T-helper 2 cell treated with Interferon-gamma antibody and Interleukin-4, amounts not matched to agents 100 ng/mL and 5 ng/mL, for 36 hours (primary cell): ENCODE data around the gene CKAP2. TPM values are rescaled to one million over a fixed set of nuclear protein-coding genes. Genes with fewer than 3 reads are reported as not detected.

Experiments used
- intact Hi-C: fragments of 100-400 bp; cut with micrococcal nuclease; formaldehyde crosslinking; loops from one replicate; pipeline ENCODE4 v1.15.1; 2023
- total RNA-seq: library from RNA; stranded (reverse); gene quantifications from 2 replicates; pipeline ENCODE4 v1.2.3, GENCODE V29; 2022

Gene CKAP2, protein sequence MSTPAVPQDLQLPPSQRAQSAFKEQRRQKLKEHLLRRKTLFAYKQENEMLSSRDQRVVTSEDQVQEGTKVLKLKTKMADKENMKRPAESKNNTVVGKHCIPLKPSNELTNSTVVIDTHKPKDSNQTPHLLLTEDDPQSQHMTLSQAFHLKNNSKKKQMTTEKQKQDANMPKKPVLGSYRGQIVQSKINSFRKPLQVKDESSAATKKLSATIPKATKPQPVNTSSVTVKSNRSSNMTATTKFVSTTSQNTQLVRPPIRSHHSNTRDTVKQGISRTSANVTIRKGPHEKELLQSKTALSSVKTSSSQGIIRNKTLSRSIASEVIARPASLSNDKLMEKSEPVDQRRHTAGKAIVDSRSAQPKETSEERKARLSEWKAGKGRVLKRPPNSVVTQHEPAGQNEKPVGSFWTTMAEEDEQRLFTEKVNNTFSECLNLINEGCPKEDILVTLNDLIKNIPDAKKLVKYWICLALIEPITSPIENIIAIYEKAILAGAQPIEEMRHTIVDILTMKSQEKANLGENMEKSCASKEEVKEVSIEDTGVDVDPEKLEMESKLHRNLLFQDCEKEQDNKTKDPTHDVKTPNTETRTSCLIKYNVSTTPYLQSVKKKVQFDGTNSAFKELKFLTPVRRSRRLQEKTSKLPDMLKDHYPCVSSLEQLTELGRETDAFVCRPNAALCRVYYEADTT
- 70.4 and 70.8 TPM in 2 replicates for total RNA-seq

DNA sequence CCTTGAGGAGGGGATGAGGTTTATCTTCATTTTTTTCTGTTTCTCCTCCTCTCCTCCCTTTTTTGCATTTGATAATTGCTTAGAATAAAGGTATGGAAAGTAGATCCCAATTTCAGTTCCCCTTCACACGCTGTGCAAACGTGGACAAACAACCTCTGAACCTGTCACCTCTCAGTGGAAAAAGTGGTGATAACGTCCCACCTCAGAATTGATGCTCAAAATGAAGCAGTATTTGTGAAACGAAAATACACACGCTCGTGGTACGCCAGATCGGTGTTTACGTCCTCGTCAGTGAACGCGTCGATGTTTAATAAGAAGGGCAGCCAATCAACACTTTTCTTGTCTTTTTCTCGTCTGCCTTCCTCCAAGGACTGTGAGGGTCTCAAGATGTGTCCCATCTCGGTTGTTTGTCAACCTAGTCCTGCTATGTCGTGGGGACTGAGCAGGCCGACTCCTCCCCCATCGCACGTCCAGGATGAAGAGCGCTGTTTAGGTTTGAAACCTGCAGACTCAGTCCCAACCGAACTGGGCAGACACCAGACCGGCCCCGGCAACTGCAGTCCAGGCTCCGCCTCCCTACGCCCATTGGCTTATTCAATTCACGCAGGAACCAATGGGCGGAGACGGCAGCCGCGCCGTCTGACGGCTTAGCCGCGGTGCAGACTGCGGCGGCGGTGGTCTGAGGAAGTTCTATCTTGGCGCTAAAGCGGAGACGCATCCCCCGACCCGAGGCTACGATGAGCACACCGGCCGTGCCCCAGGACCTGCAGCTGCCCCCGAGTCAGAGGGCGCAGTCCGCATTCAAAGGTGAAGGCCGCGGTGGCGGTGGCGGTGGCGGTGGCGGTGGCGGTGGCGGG lies at the start of gene CKAP2:
Gene CKAP2 (plus strand): TSS at position 659 of the 857 bp plus-strand sequence. CDS start 79 bp downstream, at position 738.
- intact Hi-C loops, result loop anchor here (1.0 to 5.0 kb wide), 8 partner anchors 48 to 1002 kb away; partner anchors contain the start of genes ALG11, DHRS12, INTS6 and SUGT1

DNA sequence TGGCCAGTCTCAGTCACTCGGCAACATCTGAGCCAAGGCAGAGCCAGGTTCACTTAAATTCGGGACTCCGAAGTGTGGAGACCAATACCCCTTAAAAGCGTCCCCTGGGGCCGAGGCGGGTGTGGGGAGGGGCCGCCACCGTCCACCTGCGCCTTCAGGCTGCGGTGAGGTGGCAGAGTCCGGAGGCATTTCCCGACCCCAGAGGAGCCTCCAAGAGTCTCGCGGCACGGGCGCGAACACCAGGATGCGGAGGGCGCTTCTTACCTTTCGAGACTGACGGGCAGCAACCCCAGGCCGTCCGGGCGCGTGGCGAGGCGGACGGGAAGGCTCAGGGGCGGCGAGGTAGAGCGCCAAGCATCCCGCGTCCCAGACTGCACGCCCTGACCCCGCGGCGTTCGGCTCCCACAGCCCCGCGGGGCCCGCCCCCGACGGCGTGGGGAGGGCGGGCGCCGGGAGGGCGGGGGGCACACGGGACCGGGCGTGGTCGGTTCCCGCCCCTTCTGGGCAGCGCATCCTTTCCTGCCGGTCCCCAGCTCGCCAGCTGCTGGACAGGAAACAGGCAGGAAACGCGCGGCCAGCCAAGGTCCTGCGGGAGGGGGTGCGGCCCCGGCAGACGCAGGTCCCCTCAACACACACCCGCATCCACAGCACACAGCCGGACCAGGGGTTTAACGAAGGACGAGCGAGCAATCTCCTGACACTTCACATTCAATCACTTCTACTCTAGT lies 49.3 kb upstream of the CKAP2 start, which contains the start of gene THSD1:
Gene THSD1 (minus strand): TSS at position 406 of the 728 bp plus-strand sequence. CDS start 3,572 bp downstream, outside the sequence.
- intact Hi-C loops, result loop anchor here (5.0 kb wide), 1 partner anchor 46 kb away; the partner anchor contains the start of gene VPS36

DNA sequence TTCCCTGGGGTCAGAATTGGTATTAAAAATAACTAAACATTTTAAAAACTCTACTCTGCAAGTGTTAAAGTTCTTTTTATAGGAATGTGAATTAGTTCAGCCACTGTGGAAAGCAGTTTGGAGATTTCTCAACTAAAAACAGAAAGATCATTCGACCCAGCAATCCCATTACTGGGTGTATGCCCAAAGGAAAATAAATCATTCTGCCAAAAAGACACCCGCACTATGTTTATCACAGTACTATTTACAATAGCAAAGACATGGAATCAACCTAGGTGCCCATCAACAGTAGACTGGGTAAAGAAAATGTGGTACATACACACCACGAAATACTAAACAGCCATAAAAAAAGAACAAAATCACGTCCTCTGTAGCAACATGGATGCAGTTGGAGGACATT lies 48.6 kb upstream of the CKAP2 start:
- intact Hi-C loops, result loop anchor here (5.0 kb wide), 1 partner anchor 46 kb away; the partner anchor contains the start of gene VPS36

DNA sequence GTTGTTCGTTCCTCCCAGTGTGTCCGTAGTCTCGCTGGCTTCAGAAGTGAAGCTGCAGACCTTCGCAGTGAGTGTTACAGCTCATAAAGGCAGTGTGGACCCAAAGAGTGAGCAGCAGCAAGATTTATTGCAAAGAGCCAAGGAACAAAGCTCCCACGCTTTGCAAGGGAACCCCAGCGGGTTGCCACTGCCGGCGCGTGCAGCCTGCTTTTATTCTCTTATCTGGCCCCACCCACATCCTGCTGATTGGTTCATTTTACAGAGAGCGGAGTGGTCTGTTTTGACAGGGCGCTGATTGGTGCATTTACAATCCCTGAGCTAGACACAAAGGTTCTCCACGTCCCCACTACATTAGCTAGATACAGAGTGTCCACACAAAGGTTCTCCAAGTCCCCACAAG lies 47.8 kb upstream of the CKAP2 start:
- intact Hi-C loops, result loop anchor here (5.0 kb wide), 1 partner anchor 45 kb away; the partner anchor contains the start of gene VPS36

DNA sequence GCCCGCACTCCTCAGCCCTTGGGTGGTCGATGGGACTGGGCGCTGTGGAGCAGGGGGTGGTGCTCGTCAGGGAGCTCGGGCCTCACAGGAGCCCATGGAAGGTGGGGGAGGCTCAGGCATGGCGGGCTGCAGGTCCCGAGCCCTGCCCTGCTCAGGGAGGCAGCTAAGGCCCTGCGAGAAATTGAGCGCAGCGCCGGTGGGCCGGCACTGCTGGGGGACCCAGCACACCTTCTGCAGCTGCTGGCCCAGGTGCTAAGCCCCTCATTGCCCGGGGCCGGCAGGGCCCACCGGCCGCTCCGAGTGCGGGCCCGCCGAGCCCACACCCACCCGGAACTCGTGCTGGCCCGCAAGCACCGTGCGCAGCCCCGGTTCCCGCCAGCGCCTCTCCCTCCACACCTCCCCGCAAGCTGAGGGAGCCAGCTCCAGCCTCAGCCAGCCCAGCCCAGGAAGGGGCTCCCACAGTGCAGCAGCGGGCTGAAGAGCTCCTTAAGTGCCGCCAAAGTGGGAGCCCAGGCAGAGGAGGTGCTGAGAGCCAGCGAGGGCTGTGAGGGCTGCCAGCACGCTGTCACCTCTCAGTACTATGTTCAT lies 47.1 kb upstream of the CKAP2 start:
- intact Hi-C loops, result loop anchor here (5.0 kb wide), 1 partner anchor 44 kb away; the partner anchor contains the start of gene VPS36

DNA sequence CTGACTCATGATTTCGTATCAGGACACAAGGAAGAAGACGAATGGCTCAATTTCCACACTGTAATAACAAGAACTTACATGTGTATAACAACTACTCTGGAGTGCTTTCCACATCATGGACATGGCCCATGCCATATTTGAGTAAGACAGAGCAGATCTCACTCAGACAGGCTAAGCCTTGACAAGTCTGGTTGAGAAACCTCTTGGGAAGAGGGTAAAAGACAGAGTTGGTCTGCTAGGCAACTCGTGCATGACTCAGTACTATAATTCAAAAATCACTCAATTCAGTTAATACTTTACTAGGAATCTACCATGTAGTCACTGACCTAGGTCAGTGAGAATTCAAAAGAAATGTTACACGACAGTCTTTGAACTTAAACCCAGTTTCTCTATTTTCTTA lies 43.6 kb upstream of the CKAP2 start:
- intact Hi-C loops, result no loop called here

DNA sequence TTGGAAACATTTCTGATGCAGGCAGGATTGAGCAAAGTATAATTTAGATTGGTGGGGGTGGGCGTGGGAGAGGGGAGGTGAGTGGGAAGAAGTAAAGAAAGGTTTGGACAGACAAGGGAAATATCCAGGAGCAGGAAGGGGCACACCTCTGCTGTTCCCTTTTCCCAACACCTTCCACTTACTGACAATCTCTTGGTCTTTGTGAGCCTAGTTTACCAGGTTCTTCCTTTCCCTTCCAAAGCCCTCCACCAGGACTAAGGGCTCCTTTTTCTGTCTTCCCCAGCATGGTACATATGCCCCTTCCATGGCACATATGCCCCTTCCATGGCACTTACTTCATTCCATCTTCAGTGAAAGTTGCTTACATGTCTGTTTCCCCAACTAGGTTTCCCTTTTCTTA lies 43.1 kb upstream of the CKAP2 start:
- intact Hi-C loops, result no loop called here

DNA sequence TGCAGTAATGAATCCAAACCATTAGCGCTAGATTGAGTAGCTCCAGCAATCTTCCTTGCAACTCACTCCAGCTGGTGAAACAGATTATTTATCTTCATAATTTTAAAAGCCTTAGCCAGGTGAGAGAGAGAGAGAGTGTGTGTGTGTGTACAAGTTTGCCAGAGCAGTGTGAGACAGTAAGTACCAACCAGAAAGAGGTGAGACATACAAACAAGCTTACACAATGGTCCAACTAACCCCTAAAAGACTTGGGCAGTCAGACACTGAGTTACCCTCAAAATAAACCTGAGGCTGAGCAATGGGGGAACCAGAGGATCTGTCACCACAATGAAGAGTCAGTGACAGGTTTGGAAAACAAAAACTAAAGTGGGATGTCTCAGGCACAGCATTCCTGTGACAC lies 41.2 kb upstream of the CKAP2 start:
- intact Hi-C loops, result no loop called here

DNA sequence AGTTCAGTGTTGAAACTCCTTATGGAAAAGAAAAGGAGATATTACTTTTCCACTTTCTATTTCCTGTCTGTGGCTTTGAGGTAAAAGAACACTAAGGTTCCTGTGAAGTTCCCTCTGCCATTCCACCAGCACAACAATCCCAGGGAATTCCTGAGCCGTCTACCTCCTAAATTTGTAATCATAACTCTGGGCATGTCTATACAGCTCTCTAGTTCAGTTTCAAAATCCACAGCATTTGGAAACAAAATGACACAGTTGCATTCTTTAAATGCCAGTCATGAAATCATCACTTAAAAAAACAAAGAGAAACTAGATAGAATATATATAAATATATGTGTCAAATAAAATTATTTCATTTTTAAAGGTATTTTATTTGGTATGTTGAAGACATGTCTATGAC lies 40.3 kb upstream of the CKAP2 start:
- intact Hi-C loops, result no loop called here

DNA sequence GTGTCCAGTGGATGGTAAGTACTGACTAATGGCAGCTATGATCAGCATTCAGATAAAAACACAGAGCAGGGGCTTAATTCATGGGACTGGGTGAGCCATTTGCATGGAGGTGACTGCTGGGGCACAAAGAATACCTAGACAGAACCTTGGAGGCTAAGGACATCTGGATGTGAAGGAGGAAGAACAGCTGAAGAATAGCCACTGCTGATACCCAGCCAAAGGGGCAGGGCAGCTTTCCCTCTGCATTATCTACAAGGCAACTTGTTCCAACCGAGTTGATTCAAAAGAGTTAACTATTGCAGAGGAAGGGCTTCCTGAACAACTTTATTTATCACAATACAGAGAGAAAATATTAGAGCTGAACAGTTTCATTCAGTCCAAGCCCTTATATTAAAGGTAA lies 36.2 kb upstream of the CKAP2 start:
- intact Hi-C loops, result no loop called here

DNA sequence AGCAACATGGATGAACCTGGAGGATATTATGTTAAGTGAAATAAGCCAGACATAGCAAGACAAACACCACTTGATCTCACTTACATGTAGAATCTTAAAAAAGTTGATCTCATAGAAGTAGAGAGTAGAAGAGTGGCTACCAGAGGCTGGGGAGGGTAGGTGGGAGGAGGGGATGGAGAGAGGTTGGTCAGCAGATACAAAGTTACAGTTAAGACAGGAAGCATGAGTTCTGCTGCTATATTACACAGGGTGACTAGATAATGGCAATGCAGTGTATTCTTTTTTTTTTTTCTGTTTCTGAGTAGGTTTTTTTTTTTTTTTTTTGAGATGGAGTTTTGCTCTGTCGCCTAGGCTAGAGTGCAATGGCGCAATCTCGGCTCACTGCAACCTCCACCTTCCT lies 34.1 kb upstream of the CKAP2 start:
- intact Hi-C loops, result no loop called here

DNA sequence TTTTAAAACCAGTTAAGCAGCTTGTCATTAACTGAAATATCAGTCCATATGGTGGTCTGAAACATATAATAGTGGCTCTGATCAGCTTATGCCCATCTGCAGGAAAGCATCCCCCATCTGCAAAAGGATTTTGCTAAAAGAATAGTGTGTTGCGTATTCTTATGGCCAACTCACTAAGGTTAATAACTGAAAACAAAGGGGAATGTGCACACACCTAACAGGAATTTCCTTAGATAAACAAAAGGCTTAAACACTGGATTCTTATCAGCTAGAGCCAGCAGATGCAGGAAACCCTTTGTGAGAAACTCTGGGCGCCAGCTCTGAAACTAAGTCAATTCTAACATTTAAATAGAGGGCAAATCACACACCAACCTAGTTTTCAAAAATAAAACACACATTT lies 27.0 kb upstream of the CKAP2 start:
- intact Hi-C loops, result no loop called here

DNA sequence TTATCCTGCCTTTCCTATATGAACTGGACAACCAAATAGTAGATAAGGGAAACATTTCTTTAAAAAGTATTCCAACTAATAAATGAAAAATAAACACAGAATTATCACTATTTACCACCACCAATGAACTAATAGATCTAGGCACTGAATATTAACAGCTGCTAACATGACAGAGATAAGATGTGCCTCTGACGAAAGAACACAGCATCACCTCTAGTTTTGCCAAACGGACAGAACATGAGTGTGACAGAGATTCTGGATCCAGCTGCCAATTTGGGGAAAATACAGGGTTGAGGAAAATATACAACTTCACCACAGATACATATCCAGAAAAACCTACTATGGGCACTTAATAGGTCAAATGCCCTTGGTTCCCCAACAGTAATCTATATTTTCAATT lies 22.8 kb upstream of the CKAP2 start:
- intact Hi-C loops, result no loop called here

DNA sequence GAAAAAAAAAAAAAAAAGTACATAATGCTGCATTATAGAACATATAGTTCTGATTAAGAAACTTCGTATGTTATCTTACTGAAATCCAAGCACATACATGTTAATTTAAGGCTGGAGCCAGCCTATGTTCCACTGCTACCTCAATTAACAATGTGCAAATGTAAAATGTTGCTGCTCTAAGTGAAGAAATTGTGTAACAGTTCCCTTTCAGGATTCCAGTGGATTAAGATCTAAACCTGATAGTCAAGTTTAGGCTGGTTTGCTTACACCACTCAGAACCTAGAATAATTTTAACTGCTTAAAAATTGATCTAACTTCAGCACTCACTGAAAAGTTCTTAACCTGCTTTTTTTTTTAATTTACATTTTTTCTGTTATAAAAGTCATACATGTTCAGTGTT lies 9.0 kb upstream of the CKAP2 start:
- intact Hi-C loops, result no loop called here

DNA sequence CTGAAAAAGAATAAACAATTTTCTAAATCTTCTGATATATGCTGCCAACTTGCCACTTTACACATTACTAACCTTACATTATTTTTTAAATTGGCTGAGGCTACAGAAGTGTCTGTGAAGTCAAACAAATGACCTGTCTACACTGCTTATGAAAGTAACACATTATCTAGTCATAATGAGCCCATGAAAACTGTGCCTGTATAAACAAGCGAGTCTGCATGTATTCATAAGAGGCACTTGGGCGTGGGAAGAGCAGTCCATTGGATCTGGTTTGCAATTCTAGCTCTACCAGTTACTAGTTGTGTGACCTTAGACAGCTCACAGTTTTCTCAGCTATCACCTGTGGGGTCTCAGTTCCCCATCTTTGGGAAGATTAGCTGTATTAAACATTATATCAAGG lies 7.9 kb upstream of the CKAP2 start:
- intact Hi-C loops, result no loop called here

DNA sequence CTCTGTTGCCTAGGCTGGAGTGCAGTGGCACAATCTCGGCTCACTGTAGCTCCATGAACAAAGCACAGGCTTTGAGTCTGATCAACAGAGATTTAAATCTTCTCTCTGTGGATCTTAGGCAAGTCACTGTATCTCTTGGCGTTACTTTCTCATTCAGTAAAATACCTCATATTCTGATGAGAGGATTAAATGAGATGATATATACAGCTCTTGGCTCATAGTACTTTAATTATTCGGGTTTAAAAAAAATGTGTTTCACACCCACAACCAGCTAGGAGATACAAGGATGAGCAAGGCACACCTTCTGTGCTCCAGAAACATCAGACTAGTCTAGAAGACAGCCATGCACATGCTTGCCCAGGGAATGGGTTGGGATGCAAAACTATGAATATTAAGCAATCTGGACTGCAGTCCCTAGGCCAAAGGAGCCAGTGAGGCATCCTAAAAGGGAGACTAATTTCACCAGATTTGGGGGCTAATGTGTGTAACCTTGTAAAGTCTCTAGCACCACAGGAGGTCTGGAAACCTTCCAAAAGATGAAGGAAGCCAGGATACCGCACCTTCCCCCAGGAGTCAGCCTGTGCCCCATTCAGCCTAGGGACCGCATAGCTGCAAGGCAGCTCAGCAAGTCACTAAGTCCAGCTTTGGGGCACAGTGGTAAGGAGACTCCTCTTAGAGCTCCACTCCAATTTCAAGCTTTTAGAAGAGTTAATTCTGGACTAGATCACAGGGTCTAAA lies 7.3 kb upstream of the CKAP2 start:
- intact Hi-C loops, result no loop called here

DNA sequence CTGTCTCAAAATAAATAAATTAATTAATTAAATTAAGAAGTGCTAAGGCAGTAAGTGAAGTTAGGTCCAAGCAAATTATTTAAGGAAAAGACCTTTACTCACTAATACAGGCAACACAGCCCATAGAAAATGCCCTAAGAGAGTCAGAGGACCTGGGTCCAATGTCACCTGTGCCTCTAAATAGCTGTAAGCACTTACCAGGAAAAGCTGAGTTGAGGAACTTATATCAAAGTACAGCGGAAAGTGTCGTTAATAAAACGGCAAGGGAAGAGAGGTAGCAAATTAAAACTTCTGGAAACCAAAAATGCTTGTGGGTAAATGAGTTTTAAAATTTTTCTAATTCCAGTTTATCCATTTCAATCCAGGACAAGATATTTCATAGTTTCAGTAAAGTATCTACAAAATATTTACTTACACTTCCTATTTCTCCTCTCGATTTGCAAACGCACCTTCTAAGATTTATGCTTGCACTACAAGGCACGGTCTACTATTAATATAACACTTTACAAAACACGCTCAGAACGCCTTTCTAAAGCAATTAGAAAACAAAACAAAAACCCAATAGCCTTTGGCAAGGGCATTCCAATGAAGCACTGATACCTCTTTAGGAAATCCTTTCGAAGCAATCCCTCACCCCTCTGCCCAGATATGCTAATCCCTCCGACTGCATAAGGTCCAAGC lies 5.8 kb upstream of the CKAP2 start:
- intact Hi-C loops, result loop anchor here (1.0 to 5.0 kb wide), 4 partner anchors 42 to 647 kb away; partner anchors contain the start of genes DHRS12, SUGT1 and THSD1

DNA sequence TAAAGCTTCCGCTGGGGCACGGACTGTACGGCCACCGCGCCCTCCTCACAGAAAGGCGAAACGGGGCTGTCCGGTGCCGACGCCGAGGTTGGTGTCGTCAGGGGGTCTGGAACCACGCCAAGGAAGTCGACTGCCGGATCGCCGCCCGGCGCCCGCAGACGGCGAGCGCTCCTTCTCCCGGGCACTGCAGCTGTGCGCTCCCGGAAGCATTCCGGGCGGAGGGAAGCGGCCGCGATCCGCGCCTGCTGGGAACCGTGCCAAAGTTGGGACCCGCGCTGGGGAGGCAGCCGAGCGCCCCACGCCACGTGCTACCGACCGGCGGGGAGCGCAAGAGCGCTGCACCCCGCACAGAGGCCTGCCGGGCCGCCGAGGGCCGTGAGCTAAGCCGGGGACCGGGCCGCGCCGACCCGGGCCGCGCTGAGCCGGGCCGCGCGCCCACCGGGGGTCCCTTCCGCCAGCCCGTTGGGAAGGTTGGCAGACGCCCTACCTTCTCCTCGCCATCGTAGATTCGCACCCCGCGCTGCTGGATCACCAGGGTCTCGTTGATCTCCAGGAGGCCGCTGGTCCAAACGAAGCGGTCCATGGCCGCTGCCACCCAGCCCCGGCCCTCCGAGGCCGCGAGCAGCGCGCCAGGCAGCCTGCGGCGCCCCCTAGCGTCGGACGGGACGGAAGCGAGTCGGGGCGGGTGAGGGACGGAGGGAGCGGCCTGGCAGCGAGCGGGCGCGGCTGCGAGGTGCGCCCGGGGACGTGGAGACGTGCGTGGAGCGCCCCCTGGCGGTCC lies 5.1 kb upstream of the CKAP2 start, which contains the start of gene VPS36:
Gene VPS36 (minus strand): TSS at position 623 of the 781 bp plus-strand sequence. CDS start 40 bp downstream, at position 583.
- intact Hi-C loops, result loop anchor here (1.0 to 5.0 kb wide), 4 partner anchors 43 to 648 kb away; partner anchors contain the start of genes DHRS12, SUGT1 and THSD1
